Effector CD8-positive, alpha-beta T cell (primary cell): ENCODE measurements around the gene ATP6V0C.

ENCODE experiments used
- DNase-seq: peaks from one replicate; lab custom pipeline; 2025; lab: John Stamatoyannopoulos, UW

ATP6V0C gene

DNA sequence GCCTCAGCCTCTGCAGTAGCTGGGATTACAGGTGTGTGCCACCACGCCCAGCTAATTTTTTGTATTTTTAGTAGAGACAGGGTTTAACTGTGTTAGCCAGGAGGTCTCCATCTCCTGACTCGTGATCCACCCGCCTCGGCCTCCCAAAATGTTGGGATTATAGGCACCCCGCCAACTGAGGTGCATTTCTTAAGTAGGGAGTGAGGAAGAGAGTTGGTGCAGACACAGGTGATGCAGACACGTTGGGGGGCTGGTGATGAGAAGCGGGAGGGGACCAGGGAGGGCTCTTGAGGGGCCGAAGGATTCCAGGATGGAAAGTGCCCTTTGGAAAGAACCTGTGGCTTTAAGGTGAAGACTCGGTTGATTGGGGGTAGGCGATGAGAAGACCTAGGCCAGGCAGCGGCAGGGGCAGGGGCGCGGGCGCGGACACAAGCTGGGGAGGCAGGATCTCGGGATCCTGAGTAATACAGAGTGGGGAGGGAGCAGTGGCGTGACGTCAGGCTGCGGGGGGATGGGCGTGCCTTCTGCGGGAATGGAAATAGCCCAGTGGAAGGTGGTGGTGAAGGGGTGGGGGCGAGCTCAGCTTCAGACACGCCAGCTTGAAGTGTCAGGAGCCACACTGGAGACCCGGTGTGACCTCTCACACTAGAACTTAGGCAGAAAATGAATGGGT is 2.5 kb upstream of the ATP6V0C start:
- DNase-seq, result no peak

- no peak for DNase-seq
Observed at GRCh38 chr16:2511996-2512734, 1.6 kb upstream of the ATP6V0C start.

- DNase-seq, result peak; percentile 44
Observed at GRCh38 chr16:2512735-2513404, 882 bp upstream of the ATP6V0C start.

- DNase-seq, result peak; percentile 41
Observed at GRCh38 chr16:2514333-2515179, 804 bp downstream of the ATP6V0C start.

- DNase-seq, result no peak
Observed at GRCh38 chr16:2515180-2515851, 1.6 kb downstream of the ATP6V0C start.

GRCh38 chr16:2516391-2517240 is 2.9 kb downstream of the ATP6V0C start:
- DNase-seq, result no peak

GRCh38 chr16:2517954-2518605 is 4.3 kb downstream of the ATP6V0C start:
- no peak for DNase-seq

DNA sequence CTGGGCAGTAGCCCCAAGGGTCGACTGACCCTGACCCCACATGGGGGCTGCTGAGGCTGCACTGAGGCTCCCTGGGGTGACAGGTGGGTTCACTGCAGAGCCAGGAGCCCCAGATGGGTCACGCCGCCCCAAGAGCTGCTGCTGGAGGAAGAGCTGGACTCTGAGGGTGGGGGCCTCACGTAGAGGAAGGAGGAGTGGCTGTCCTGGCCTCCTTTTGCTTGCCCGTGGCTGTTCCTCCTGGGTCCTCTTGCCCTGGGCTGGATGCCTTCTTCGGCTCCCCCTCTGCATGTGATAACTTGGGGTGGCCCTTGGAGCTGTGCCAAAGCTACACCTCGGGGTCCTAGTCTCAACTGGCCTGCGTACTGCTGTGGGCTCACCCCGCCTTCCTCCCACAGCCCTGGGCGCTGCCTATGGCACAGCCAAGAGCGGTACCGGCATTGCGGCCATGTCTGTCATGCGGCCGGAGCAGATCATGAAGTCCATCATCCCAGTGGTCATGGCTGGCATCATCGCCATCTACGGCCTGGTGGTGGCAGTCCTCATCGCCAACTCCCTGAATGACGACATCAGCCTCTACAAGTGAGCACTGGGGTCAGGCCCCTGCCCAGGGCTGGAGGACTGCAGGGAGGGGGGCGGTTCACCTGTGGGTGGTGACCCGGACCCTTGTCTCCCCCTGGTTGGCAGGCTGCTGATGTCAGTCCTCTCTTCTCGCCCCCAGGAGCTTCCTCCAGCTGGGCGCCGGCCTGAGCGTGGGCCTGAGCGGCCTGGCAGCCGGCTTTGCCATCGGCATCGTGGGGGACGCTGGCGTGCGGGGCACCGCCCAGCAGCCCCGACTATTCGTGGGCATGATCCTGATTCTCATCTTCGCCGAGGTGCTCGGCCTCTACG is 5.3 kb downstream of the ATP6V0C start:
- no peak for DNase-seq

GRCh38 chr16:2519711-2520080 is 5.9 kb downstream of the ATP6V0C start:
- no peak for DNase-seq

DNA sequence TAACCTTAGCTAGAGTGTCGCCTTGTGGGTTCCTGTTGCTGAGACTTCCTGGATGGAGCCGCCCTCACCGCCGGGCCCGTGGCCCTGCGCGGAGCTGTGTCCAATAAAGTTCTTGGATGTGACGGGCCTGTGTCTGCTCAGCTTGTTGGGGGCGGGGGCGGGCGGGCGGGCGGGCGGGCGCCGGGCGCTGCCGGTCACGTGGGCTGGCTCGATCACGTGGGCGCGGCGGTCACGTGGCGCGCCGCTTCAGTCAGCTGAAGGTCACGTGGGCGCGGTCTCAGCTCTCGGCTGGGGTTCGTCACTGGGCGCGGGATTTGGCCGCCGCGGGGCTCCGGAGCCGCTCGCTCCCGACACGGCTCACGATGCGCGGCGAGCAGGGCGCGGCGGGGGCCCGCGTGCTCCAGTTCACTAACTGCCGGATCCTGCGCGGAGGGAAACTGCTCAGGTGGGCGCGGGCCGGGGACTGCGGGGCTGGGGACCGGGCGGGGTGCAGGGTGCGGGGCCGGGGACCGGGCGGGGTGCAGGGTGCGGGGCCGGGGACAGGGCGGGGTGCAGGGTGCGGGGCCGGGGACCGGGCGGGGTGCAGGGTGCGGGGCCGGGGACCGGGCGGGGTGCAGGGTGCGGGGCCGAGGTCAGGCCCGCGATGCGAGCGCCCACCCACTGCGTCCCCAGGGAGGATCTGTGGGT is 6.5 kb downstream of the ATP6V0C start, which contains the start of gene AMDHD2:
Gene AMDHD2, plus strand, starts transcription at position 275 of the 687 bp plus-strand sequence. Its CDS starts 88 bp downstream, at position 363.
- DNase-seq, result peak; percentile 83

- DNase-seq, result peak; percentile 45
Observed at GRCh38 chr16:2520784-2521531, 7.2 kb downstream of the ATP6V0C start.

- DNase-seq, result no peak
Observed at GRCh38 chr16:2523801-2524231, 10.1 kb downstream of the ATP6V0C start.

GRCh38 chr16:2524339-2524938 is 10.7 kb downstream of the ATP6V0C start:
- no peak for DNase-seq

GRCh38 chr16:2526135-2526534 is 12.4 kb downstream of the ATP6V0C start:
- no peak for DNase-seq

- no peak for DNase-seq
Observed at GRCh38 chr16:2527071-2527783, 13.5 kb downstream of the ATP6V0C start.

DNA sequence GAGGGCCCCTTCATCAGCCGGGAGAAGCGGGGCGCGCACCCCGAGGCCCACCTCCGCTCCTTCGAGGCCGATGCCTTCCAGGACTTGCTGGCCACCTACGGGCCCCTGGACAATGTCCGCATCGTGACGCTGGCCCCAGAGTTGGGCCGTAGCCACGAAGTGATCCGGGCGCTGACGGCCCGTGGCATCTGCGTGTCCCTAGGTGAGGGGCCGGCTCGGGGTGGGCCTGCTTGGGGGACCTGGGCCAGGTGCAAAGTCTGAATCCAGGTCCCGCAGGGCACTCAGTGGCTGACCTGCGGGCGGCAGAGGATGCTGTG is 14.0 kb downstream of the ATP6V0C start:
- no peak for DNase-seq
